Esophagus muscularis mucosa (tissue), 4 donors: ENCODE results near the gene PLCXD3. TPM values are rescaled to one million over a fixed set of nuclear protein-coding genes. Genes with fewer than 3 reads are reported as not detected.

Experiments
- DNase-seq: peaks from one replicate; pipeline ENCODE4 v3.0.0-alpha.2; 2017; ENCODE audit errors: extremely low spot score
- H3K27ac ChIP-seq, 4 donors: fragments of 200-600 bp; sonication (generic); replicated peaks in 1 of 4; 1 replicate in 3 of 4; 2 replicates in 1 of 4; pipeline ENCODE4 v1.5.1; 2016 to 2019; ENCODE audit warnings: mild to moderate bottlenecking in 1 of 4
- H3K27me3 ChIP-seq, 4 donors: fragments of 200-600 bp; sonication (generic); one replicate each; pipeline versions ENCODE4 v1.5.1 to v1.6.0; 2016 to 2019
- H3K36me3 ChIP-seq, 4 donors: fragments of 200-600 bp; sonication (generic); one replicate each; pipeline ENCODE4 v1.5.1; 2016 to 2019
- H3K4me1 ChIP-seq, 4 donors: fragments of 200-600 bp; sonication (generic); one replicate each; pipeline ENCODE4 v1.5.1; 2016 to 2019
- H3K4me3 ChIP-seq, 4 donors: fragments of 200-600 bp; sonication (generic); 1 replicate in 2 of 4; 2 replicates in 2 of 4; pipeline ENCODE4 v1.5.1; 2016 to 2019; ENCODE audit warnings: mild to moderate bottlenecking in 4 of 4, moderate library complexity in 1 of 4
- H3K9me3 ChIP-seq, 4 donors: fragments of 200-600 bp; sonication (generic); 1 replicate in 3 of 4; 2 replicates in 1 of 4; pipeline ENCODE4 v1.5.1; 2016 to 2019
- EP300 ChIP-seq: sonication (generic); formaldehyde crosslinking; IDR thresholded peaks from one replicate; pipeline ENCODE4 v1.6.1; 2017; ENCODE audit warnings: antibody characterized with exemption
- POLR2A ChIP-seq: fragments of 450-650 bp; IDR thresholded peaks from one replicate; pipeline ENCODE4 v1.6.1; 2017; ENCODE audit warnings: antibody characterized with exemption, moderate library complexity, mild to moderate bottlenecking, low read depth
- POLR2AphosphoS5 ChIP-seq, 2 donors: sonication (generic); formaldehyde crosslinking; IDR thresholded peaks; one replicate each; pipeline ENCODE4 v1.6.1; 2017; ENCODE audit warnings: antibody characterized with exemption in 2 of 2
- WGBS: methylation state at CpG from one replicate; pipeline ENCODE4 v1.1.5; 2018; 5-methylcytosine and 5-hydroxymethylcytosine counted together
- intact Hi-C: fragments of 100-400 bp; cut with DNase I; formaldehyde crosslinking; loops from one replicate; pipeline ENCODE4 v1.15.1; 2023
- total RNA-seq, 4 donors: library from RNA; depleted of rRNA; stranded (reverse); fragments of >200 nt; gene quantifications; one replicate each; pipeline versions ENCODE4 v1.1.0 to v1.2.1, GENCODE V29; 2016
- TF ChIP-seq, protein P1 (sequence below), 3 experiments: fragments of 200-600 bp in 2 of 3; fragments of 450-650 bp in 1 of 3; sonication (generic) in 2 of 3; IDR thresholded peaks; one replicate each; pipeline ENCODE4 v1.5.1; 2017 to 2019; ENCODE audit warnings: antibody characterized with exemption in 3 of 3, mild to moderate bottlenecking in 2 of 3, moderate library complexity in 1 of 3

Gene PLCXD3
- total RNA-seq, 4 donors from 2014 or later = 1.1 to 3.0 (median 2.0) TPM

DNA sequence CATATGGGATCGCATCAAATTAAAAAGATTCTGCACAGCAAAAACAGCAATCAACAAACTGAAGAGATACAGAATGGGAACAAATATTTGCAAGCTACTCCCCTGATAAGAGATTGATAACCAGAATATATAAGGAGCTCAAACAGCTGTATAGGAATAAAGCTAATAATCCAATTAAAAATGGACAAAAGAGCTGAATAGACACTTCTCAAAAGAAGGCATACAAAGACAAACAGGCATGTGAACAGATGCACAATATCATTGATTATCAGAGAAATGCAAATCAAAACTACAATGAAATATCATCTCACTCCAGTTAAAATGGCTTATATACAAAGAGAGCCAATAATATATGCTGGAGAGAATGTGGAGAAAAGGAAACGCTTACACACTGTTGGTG lies 110.6 kb downstream of the PLCXD3 start:
- TF ChIP-seq, protein P1, sequence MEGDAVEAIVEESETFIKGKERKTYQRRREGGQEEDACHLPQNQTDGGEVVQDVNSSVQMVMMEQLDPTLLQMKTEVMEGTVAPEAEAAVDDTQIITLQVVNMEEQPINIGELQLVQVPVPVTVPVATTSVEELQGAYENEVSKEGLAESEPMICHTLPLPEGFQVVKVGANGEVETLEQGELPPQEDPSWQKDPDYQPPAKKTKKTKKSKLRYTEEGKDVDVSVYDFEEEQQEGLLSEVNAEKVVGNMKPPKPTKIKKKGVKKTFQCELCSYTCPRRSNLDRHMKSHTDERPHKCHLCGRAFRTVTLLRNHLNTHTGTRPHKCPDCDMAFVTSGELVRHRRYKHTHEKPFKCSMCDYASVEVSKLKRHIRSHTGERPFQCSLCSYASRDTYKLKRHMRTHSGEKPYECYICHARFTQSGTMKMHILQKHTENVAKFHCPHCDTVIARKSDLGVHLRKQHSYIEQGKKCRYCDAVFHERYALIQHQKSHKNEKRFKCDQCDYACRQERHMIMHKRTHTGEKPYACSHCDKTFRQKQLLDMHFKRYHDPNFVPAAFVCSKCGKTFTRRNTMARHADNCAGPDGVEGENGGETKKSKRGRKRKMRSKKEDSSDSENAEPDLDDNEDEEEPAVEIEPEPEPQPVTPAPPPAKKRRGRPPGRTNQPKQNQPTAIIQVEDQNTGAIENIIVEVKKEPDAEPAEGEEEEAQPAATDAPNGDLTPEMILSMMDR (IDR thresholded peaks at IDR 0.05) = no peak
- TF ChIP-seq POLR2A = no peak
- Histone ChIP-seq H3K4me3 (no peak overlapping the region), H3K27me3 (no peaks in the 10 kb centered on the region), H3K9me3 (peaks cover 0 to 31% (median 14%) of the 10 kb centered on the region in 4 donors), H3K27ac (no peak overlapping the region), H3K4me1 (no peaks in the 10 kb centered on the region), H3K36me3 (no peaks in the 10 kb centered on the region)
- 89% methylated on average over 2 of the region's 2 CpGs for WGBS
- DNase-seq = no peak
- intact Hi-C loops = no loop called here

DNA sequence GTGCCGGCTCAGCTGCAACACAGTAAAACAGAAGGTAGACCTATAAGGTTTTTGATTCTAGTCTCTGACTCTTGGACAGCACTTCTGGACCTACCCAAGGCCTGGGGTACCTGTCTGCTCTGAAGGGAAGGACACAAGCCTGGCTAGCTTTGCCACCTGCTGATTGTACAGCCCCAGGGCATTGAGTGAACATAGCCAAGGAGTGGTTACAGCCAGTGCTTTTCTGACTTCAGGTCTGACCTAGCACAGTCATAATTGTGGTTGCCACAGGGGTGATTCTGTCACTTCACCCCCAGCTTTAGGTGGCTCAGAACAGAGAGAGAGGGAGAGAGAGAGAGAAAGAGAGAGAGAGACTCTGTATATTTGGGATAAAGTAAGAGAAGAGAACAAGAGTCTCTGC lies 118.4 kb downstream of the PLCXD3 start:
- Histone ChIP-seq H3K27ac (no peak overlapping the region), H3K27me3 (no peaks in the 10 kb centered on the region), H3K4me1 (no peaks in the 10 kb centered on the region), H3K9me3 (peaks cover 0 to 21% (median 1%) of the 10 kb centered on the region in 4 donors), H3K36me3 (no peaks in the 10 kb centered on the region), H3K4me3 (no peak overlapping the region)
- TF ChIP-seq EP300 (no peak), POLR2A (no peak), POLR2AphosphoS5 (IDR thresholded peaks at IDR 0.05) (no peak)
- TF ChIP-seq, protein P1 (IDR thresholded peaks at IDR 0.05) = no peak
- 100% methylated on average over 1 of the region's 1 CpG for WGBS
- no peak for DNase-seq
- intact Hi-C loops = no loop called here

DNA sequence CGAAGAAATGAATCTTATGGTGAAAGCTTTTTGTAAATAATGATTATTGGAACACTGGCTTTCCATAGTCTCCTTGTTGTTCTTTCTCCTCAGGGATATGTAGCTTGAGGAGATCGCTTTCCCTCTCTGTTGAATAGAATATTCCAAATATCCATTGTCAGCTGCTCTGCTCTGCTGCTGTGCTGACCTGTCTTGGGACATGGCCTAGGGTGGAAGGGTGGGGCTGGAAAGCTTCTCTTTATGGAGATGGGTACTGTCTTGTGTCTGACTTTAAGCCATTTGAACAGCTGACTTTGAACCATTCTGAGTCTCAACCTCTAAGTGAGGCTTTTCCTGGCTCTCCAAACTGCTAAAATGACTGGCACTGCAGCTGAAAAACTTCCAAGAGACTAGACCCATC lies 135.8 kb downstream of the PLCXD3 start:
- Histone ChIP-seq H3K27me3 (no peaks in the 10 kb centered on the region), H3K27ac (no peak overlapping the region), H3K36me3 (no peaks in the 10 kb centered on the region), H3K4me1 (peaks cover 0 to 17% (median 0%) of the 10 kb centered on the region in 4 donors), H3K4me3 (no peak overlapping the region), H3K9me3 (no peaks in the 10 kb centered on the region)
- DNase-seq = no peak
- TF ChIP-seq POLR2A (no peak), POLR2AphosphoS5 (IDR thresholded peaks at IDR 0.05) (no peak), EP300 (no peak)
- TF ChIP-seq, protein P1 (IDR thresholded peaks at IDR 0.05) = no peak
- WGBS = 79% methylated on average over 2 of the region's 2 CpGs
- intact Hi-C loops = no loop called here

DNA sequence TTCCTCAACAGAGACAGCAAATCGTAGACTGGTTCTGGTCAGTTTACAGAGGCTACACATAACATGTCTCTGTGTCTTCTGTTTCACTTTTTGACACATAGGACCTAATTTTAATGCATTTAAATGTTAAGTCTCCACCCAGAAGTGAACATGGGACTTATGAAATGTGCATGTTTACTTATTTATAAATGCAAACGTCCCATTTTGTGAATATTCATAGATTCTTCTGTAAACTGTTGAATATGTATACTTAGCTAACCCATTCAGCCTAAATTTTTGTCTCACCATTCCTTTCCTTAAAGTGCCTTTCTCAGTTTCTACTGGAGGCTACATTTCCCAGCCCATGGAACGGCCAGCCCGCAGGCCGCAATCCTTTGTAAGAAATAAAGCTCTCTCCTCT lies 137.2 kb downstream of the PLCXD3 start:
- peaks cover 0 to 17% (median 0%) of the 10 kb centered on the region in 4 donors for H3K4me1 ChIP-seq
- no peaks in the 10 kb centered on the region for H3K27me3 ChIP-seq
- intact Hi-C loops = no loop called here
- H3K9me3 ChIP-seq = no peaks in the 10 kb centered on the region
- TF ChIP-seq, protein P1 (IDR thresholded peaks at IDR 0.05) = no peak
- TF ChIP-seq EP300 (no peak), POLR2A (no peak), POLR2AphosphoS5 (IDR thresholded peaks at IDR 0.05) (no peak)
- no peaks in the 10 kb centered on the region for H3K36me3 ChIP-seq
- no peak overlapping the region for H3K4me3 ChIP-seq
- WGBS = 86% methylated on average over 5 of the region's 5 CpGs
- no peak overlapping the region for H3K27ac ChIP-seq
- no peak for DNase-seq

DNA sequence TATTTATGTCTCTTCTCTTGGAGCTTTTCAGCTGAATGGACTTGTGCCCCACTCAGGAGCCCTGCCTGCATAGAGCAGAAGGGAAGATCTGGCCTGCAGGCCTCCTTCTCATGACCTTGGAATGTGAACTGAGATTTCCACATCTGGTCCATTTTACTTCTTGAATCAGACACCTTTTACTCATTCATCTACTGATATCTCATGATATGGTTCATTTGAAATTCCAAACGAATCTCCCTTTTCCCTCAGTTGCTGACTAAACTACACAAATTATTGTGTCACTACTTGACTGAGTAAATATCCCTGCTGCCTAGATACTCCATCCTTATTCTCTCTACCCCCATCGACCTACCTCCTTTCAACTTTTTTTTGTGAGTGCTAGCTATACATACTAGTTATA lies 138.7 kb downstream of the PLCXD3 start:
- Histone ChIP-seq H3K36me3 (no peaks in the 10 kb centered on the region), H3K4me3 (no peak overlapping the region), H3K27me3 (no peaks in the 10 kb centered on the region), H3K4me1 (peaks cover 0 to 17% (median 0%) of the 10 kb centered on the region in 4 donors), H3K9me3 (no peaks in the 10 kb centered on the region), H3K27ac (no peak overlapping the region)
- 47% methylated on average over 2 of the region's 2 CpGs for WGBS
- intact Hi-C loops = no loop called here
- TF ChIP-seq POLR2AphosphoS5 (IDR thresholded peaks at IDR 0.05) (no peak), POLR2A (no peak), EP300 (no peak)
- TF ChIP-seq, protein P1 (IDR thresholded peaks at IDR 0.05) = no peak
- no peak for DNase-seq
